A673 (cell line): ENCODE data around the gene REG1B. TPM values are rescaled to one million over a fixed set of nuclear protein-coding genes. Genes with fewer than 3 reads are reported as not detected.
A peak's percentile ranks its signal among the peaks of the same experiment; 100 is the strongest.

Experiments used
- BruUV-seq: library from RNA; stranded (reverse); fragments of 400-500 nt; replicated peaks from 2 replicates; lab custom pipeline; 2021; lab: Mats Ljungman, UMichigan
- CTCF ChIA-PET: fragments of 300-600 bp; sonication (Branson Sonifier 250); formaldehyde crosslinking; loops from one replicate; lab custom pipeline; 2022; ENCODE audit warnings: antibody characterized with exemption; lab: Charles Lee
- POLR2A ChIA-PET: fragments of 300-600 bp; sonication (Branson Sonifier 250); formaldehyde crosslinking; loops from one replicate; lab custom pipeline; 2022; ENCODE audit warnings: antibody characterized with exemption; ENCODE audit not compliant: low non-redundant PET; lab: Charles Lee
- DNase-seq: peaks from one replicate; pipeline ENCODE4 v3.0.0-alpha.2; 2015; ENCODE audit warnings: low spot score
- H3K27ac ChIP-seq: fragments of 200-600 bp; sonication (generic); 2 replicates; pipeline ENCODE4 v1.5.1; 2016; ENCODE audit warnings: mixed run types, low read depth, mild to moderate bottlenecking, mixed read lengths, antibody characterized with exemption, low read length; ENCODE audit not compliant: poor library complexity, severe bottlenecking
- H3K27me3 ChIP-seq: fragments of 200-600 bp; sonication (generic); replicated peaks from 2 replicates; pipeline ENCODE4 v1.6.1; 2017; ENCODE audit warnings: mixed run types, low read depth, mild to moderate bottlenecking, mixed read lengths, antibody characterized with exemption, low read length; ENCODE audit not compliant: insufficient read depth, poor library complexity
- H3K36me3 ChIP-seq: fragments of 200-600 bp; sonication (generic); 2 replicates; pipeline ENCODE4 v1.6.1; 2016; ENCODE audit warnings: mixed run types, mild to moderate bottlenecking, mixed read lengths, antibody characterized with exemption, low read length; ENCODE audit not compliant: insufficient read depth, poor library complexity, severe bottlenecking
- H3K4me1 ChIP-seq: fragments of 200-600 bp; sonication (generic); 2 replicates; pipeline ENCODE4 v1.6.1; 2017; ENCODE audit warnings: mixed run types, mild to moderate bottlenecking, mixed read lengths, antibody characterized with exemption, low read length; ENCODE audit not compliant: insufficient read depth, poor library complexity, severe bottlenecking
- H3K4me3 ChIP-seq: fragments of 200-600 bp; sonication (generic); 2 replicates; pipeline ENCODE4 v1.5.1; 2016; ENCODE audit warnings: low read depth, mixed run types, mild to moderate bottlenecking, mixed read lengths, low read length; ENCODE audit not compliant: poor library complexity, severe bottlenecking
- H3K9me3 ChIP-seq: fragments of 200-600 bp; sonication (generic); 2 replicates; pipeline ENCODE4 v1.6.1; 2016; ENCODE audit warnings: mixed run types, low read depth, mild to moderate bottlenecking, mixed read lengths, antibody characterized with exemption, low read length; ENCODE audit not compliant: poor library complexity, severe bottlenecking
- EZH2 ChIP-seq: fragments of 200-600 bp; sonication (generic); IDR thresholded peaks from 2 replicates; pipeline ENCODE4 v1.6.1; 2017; ENCODE audit warnings: borderline replicate concordance, low read depth, mild to moderate bottlenecking, mixed read lengths, antibody characterized with exemption, low read length; ENCODE audit not compliant: poor library complexity, severe bottlenecking
- intact Hi-C: fragments of 100-400 bp; cut with micrococcal nuclease; formaldehyde crosslinking; loops from one replicate; pipeline ENCODE4 v1.10.0; 2022; ENCODE audit not compliant: unreplicated experiment
- total RNA-seq: library from RNA; stranded (reverse); gene quantifications from 2 replicates; pipeline ENCODE4 v1.2.3, GENCODE V29; 2021
- TF ChIP-seq, protein P1 (sequence below): fragments of 300-800, 200-600 bp; sonication (generic); conservative IDR thresholded peaks from 2 replicates; pipeline ENCODE4 v1.5.1; 2017; ENCODE audit warnings: low read depth, mild to moderate bottlenecking, antibody characterized with exemption, low read length, moderate library complexity, mixed read lengths

Gene REG1B
- total RNA-seq, 1 experiment from 2014 or later, result not detected

DNA sequence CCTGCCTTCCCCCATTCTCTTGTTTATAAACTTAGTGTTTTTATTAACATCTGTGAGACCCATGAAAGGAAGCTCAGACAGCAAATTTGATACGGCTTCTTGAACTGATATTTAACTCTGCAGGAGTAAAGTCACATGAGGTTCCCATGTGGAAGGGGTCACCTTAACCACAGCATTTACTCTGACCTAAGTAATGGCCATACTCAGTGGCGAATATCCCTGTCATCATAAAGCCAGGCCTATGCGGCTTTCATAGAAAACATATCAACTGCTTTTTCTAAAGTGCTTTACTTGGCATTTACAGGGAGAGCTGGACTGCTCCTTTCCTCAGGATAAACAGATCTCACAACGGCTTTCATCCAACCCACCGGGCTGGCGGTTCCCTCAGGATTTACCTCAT, 41.5 kb upstream of the REG1B start:
- Histone ChIP-seq H3K9me3 (no peaks in the 10 kb centered on the region), H3K27me3 (no peaks in the 10 kb centered on the region), H3K4me1 (peaks cover 6% of the 10 kb centered on the region), H3K4me3 (no peak overlapping the region), H3K27ac (no peak overlapping the region), H3K36me3 (no peaks in the 10 kb centered on the region)
- no TSS peak for BruUV-seq
- TF ChIP-seq, protein P1, sequence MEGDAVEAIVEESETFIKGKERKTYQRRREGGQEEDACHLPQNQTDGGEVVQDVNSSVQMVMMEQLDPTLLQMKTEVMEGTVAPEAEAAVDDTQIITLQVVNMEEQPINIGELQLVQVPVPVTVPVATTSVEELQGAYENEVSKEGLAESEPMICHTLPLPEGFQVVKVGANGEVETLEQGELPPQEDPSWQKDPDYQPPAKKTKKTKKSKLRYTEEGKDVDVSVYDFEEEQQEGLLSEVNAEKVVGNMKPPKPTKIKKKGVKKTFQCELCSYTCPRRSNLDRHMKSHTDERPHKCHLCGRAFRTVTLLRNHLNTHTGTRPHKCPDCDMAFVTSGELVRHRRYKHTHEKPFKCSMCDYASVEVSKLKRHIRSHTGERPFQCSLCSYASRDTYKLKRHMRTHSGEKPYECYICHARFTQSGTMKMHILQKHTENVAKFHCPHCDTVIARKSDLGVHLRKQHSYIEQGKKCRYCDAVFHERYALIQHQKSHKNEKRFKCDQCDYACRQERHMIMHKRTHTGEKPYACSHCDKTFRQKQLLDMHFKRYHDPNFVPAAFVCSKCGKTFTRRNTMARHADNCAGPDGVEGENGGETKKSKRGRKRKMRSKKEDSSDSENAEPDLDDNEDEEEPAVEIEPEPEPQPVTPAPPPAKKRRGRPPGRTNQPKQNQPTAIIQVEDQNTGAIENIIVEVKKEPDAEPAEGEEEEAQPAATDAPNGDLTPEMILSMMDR, result no peak
- TF ChIP-seq EZH2, result no peak
- intact Hi-C loops, result no loop called here
- CTCF ChIA-PET, result no interaction called here
- POLR2A ChIA-PET, result no interaction called here
- no peak for DNase-seq

DNA sequence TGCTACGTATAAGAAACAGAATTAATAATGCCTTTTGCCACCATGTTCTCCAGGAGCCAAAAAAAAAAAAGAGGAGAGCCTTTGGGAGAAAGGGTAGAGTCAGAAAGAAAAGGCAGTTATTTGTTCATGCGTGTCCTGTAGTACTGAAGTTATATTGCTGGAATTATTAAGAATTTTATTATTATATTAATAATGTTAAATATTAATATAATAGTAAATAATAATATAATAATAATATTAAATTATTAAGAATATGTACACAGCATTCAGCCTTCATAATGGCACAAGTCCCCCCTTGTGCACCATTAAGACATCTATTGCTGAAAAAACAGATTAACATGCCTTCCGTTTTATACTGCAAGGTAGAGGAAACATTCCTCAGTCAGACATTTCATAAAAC, 40.6 kb upstream of the REG1B start:
- no peaks in the 10 kb centered on the region for H3K27me3 ChIP-seq
- intact Hi-C loops, result no loop called here
- H3K36me3 ChIP-seq, result no peaks in the 10 kb centered on the region
- H3K4me3 ChIP-seq, result no peak overlapping the region
- TF ChIP-seq, protein P1, result no peak
- TF ChIP-seq EZH2, result no peak
- H3K4me1 ChIP-seq, result peaks cover 6% of the 10 kb centered on the region
- DNase-seq, result no peak
- no TSS peak for BruUV-seq
- CTCF ChIA-PET, result no interaction called here
- no peak overlapping the region for H3K27ac ChIP-seq
- H3K9me3 ChIP-seq, result no peaks in the 10 kb centered on the region
- POLR2A ChIA-PET, result no interaction called here

DNA sequence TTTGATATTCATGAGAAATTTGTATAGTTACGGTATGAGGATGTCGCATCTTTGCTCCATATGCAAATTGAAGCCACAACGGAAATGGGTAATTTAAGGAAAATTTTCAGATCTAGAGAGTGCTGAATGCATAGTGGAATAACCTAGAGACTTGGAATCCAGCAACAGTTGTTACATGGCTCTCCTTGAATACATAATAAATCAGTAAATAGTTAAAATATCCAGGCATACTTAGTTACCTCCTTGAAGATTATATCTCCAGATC, 37.9 kb upstream of the REG1B start:
- no peak for TF ChIP-seq EZH2
- TF ChIP-seq, protein P1, result no peak
- peak; percentile 75 for DNase-seq
- Histone ChIP-seq H3K36me3 (no peaks in the 10 kb centered on the region), H3K27me3 (no peaks in the 10 kb centered on the region), H3K4me3 (no peak overlapping the region), H3K4me1 (peaks cover 6% of the 10 kb centered on the region), H3K9me3 (no peaks in the 10 kb centered on the region), H3K27ac (no peak overlapping the region)
- intact Hi-C loops, result no loop called here
- no TSS peak for BruUV-seq
- CTCF ChIA-PET, result no interaction called here
- POLR2A ChIA-PET, result no interaction called here
